HEK293 (cell line): ENCODE data around the gene ZSWIM6.

Experiments used
- CTCF ChIA-PET: fragments of 350-600 bp; formaldehyde crosslinking; extraction: SDS; loops from one replicate; lab custom pipeline; 2021; ENCODE audit warnings: antibody characterized with exemption; lab: Yijun Ruan, JAX
- POLR2A ChIA-PET: fragments of 300-600 bp; formaldehyde crosslinking; extraction: SDS; loops from one replicate; lab custom pipeline; 2020; ENCODE audit warnings: antibody characterized with exemption, inconsistent platforms; lab: Yijun Ruan, JAX
- H3K27ac ChIP-seq: fragments of 200-500 bp; sonication (Bioruptor generic); 2 replicates; pipeline ENCODE4 v1.5.1; 2014; ENCODE audit warnings: low read depth, low read length, control low read depth, inconsistent platforms; ENCODE audit errors: extremely low read depth
- H3K36me3 ChIP-seq, 2 experiments: fragments of 200-500 bp in 1 of 2; sonication (Bioruptor generic) in 1 of 2; 1 replicate in 1 of 2; 2 replicates in 1 of 2; pipeline ENCODE4 v1.5.1; 2014 to 2017; ENCODE audit warnings: inconsistent platforms in 2 of 2, low read length in 2 of 2; ENCODE audit not compliant: control insufficient read depth in 2 of 2, insufficient read depth in 1 of 2
- H3K4me1 ChIP-seq: fragments of 200-500 bp; sonication (Bioruptor generic); 2 replicates; pipeline ENCODE4 v1.5.1; 2014; ENCODE audit warnings: mild to moderate bottlenecking, low read length, inconsistent platforms; ENCODE audit not compliant: control insufficient read depth, insufficient read depth
- H3K4me3 ChIP-seq: 2 replicates; pipeline ENCODE4 v1.5.1; 2011; ENCODE audit warnings: low read depth, mild to moderate bottlenecking, control low read depth, low read length, moderate library complexity
- H3K9me3 ChIP-seq: fragments of 200-500 bp; sonication (Bioruptor generic); 2 replicates; pipeline ENCODE4 v1.5.1; 2014; ENCODE audit warnings: low read depth, low read length, inconsistent platforms; ENCODE audit not compliant: control insufficient read depth, insufficient read depth
- GLI4 ChIP-seq: fragments of 450-650 bp; formaldehyde crosslinking; IDR thresholded peaks from 2 replicates; pipeline ENCODE4 v1.5.1; 2016; ENCODE audit warnings: missing biosample characterization, missing genetic modification characterization
- HIC1 ChIP-seq: fragments of 450-650 bp; formaldehyde crosslinking; IDR thresholded peaks from 2 replicates; pipeline ENCODE4 v1.5.1; 2016; ENCODE audit warnings: missing biosample characterization, missing genetic modification characterization
- PRDM6 ChIP-seq: fragments of 450-650 bp; formaldehyde crosslinking; IDR thresholded peaks from 2 replicates; pipeline ENCODE4 v1.5.1; 2017; ENCODE audit warnings: missing biosample characterization, missing genetic modification characterization
- TRIM28 ChIP-seq: IDR thresholded peaks from 2 replicates; pipeline ENCODE4 v1.6.1; 2011; ENCODE audit warnings: low read length, control low read depth, borderline replicate concordance
- YY1 ChIP-seq: fragments of 450-650 bp; formaldehyde crosslinking; IDR thresholded peaks from 2 replicates; pipeline ENCODE4 v1.5.1; 2018; ENCODE audit warnings: missing biosample characterization, missing genetic modification characterization
- ZBTB21 ChIP-seq: fragments of 450-650 bp; formaldehyde crosslinking; IDR thresholded peaks from 2 replicates; pipeline ENCODE4 v1.5.1; 2017; ENCODE audit warnings: missing biosample characterization, missing genetic modification characterization
- ZBTB8A ChIP-seq: fragments of 450-650 bp; formaldehyde crosslinking; IDR thresholded peaks from 2 replicates; pipeline ENCODE4 v1.5.1; 2016; ENCODE audit warnings: missing biosample characterization, missing genetic modification characterization
- ZNF114 ChIP-seq: fragments of 450-650 bp; formaldehyde crosslinking; IDR thresholded peaks from 2 replicates; pipeline ENCODE4 v1.5.0; 2017; ENCODE audit warnings: missing biosample characterization, missing genetic modification characterization
- ZNF133 ChIP-seq: fragments of 450-650 bp; formaldehyde crosslinking; IDR thresholded peaks from 2 replicates; pipeline ENCODE4 v1.5.1; 2016; ENCODE audit warnings: missing biosample characterization, missing genetic modification characterization
- ZNF140 ChIP-seq: fragments of 450-650 bp; formaldehyde crosslinking; IDR thresholded peaks from 2 replicates; pipeline ENCODE4 v1.5.1; 2016; ENCODE audit warnings: missing biosample characterization, missing genetic modification characterization
- ZNF175 ChIP-seq: fragments of 450-650 bp; formaldehyde crosslinking; IDR thresholded peaks from 2 replicates; pipeline ENCODE4 v1.5.1; 2016; ENCODE audit warnings: missing biosample characterization, missing genetic modification characterization
- ZNF274 ChIP-seq, 2 experiments: fragments of 200-500 bp in 1 of 2; fragments of 450-650 bp in 1 of 2; sonication (Bioruptor generic) in 1 of 2; formaldehyde crosslinking in 1 of 2; IDR thresholded peaks; 2 replicates each; pipeline versions ENCODE4 v1.5.1 to v1.6.1; 2014 to 2016; ENCODE audit warnings: borderline replicate concordance in 1 of 2, inconsistent platforms in 1 of 2, low read length in 1 of 2, missing biosample characterization in 1 of 2, missing genetic modification characterization in 1 of 2
- ZNF280C ChIP-seq: fragments of 450-650 bp; formaldehyde crosslinking; IDR thresholded peaks from 2 replicates; pipeline ENCODE4 v1.5.1; 2016; ENCODE audit warnings: missing biosample characterization, missing genetic modification characterization
- ZNF302 ChIP-seq: fragments of 450-650 bp; formaldehyde crosslinking; IDR thresholded peaks from 2 replicates; pipeline ENCODE4 v1.5.1; 2016; ENCODE audit warnings: missing biosample characterization, missing genetic modification characterization, low read depth
- ZNF354C ChIP-seq: fragments of 450-650 bp; formaldehyde crosslinking; IDR thresholded peaks from 2 replicates; pipeline ENCODE4 v1.5.1; 2016; ENCODE audit warnings: missing biosample characterization, missing genetic modification characterization, low read depth, borderline replicate concordance
- ZNF366 ChIP-seq: fragments of 450-650 bp; formaldehyde crosslinking; conservative IDR thresholded peaks from 2 replicates; pipeline ENCODE4 v1.5.1; 2016; ENCODE audit warnings: missing biosample characterization, missing genetic modification characterization
- ZNF404 ChIP-seq: fragments of 450-650 bp; formaldehyde crosslinking; IDR thresholded peaks from 2 replicates; pipeline ENCODE4 v1.5.1; 2017; ENCODE audit warnings: missing biosample characterization, missing genetic modification characterization
- ZNF521 ChIP-seq: fragments of 450-650 bp; formaldehyde crosslinking; IDR thresholded peaks from 2 replicates; pipeline ENCODE4 v1.5.1; 2017; ENCODE audit warnings: missing biosample characterization, mild to moderate bottlenecking, missing genetic modification characterization
- ZNF610 ChIP-seq: fragments of 450-650 bp; formaldehyde crosslinking; IDR thresholded peaks from 2 replicates; pipeline ENCODE4 v1.5.1; 2016; ENCODE audit warnings: missing biosample characterization, missing genetic modification characterization, borderline replicate concordance
- ZNF658 ChIP-seq: fragments of 450-650 bp; formaldehyde crosslinking; IDR thresholded peaks from 2 replicates; pipeline ENCODE4; 2016; ENCODE audit warnings: missing biosample characterization, missing genetic modification characterization
- ZNF792 ChIP-seq: fragments of 450-650 bp; formaldehyde crosslinking; IDR thresholded peaks from 2 replicates; pipeline ENCODE4 v1.5.1; 2016; ENCODE audit warnings: missing biosample characterization, missing genetic modification characterization
- ZNF843 ChIP-seq: fragments of 450-650 bp; formaldehyde crosslinking; IDR thresholded peaks from 2 replicates; pipeline ENCODE4 v1.5.1; 2016; ENCODE audit warnings: missing biosample characterization, missing genetic modification characterization

Gene ZSWIM6

DNA sequence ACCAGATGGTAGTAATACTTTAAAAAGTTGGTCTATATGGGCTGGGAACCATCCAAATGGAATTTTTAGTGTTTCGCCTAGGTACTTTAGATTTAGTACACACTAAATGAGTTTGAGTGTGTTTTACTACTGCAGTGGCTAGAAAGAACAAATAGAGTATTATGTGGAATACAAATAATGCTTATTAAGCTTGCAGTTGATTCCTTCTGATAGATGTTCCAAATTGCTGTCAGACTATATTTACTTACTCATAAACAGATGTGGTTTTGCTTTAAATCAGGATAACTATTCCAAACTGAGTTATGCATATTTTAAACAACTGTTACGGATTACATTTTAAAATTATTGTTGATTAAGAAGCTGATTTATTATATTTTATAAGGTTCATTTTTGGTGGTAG lies 103.3 kb downstream of the ZSWIM6 start:
- Histone ChIP-seq H3K36me3 (no peaks in the 10 kb centered on the region), H3K27ac (no peak overlapping the region), H3K4me1 (no peaks in the 10 kb centered on the region; the same call in 1 of the 2 replicates), H3K4me3 (no peak overlapping the region), H3K9me3 (no peaks in the 10 kb centered on the region)
- CTCF ChIA-PET, result interaction anchor here (1.1 kb wide), 1 partner anchor 222 kb away, joined by 3 read pairs; no protein-coding TSS in a partner anchor
- POLR2A ChIA-PET, result no interaction called here
- peak; percentile 26; the same call in 1 of the 2 replicates for TF ChIP-seq PRDM6
- TF ChIP-seq ZBTB21 (tag by site-specific recombination), result no peak

DNA sequence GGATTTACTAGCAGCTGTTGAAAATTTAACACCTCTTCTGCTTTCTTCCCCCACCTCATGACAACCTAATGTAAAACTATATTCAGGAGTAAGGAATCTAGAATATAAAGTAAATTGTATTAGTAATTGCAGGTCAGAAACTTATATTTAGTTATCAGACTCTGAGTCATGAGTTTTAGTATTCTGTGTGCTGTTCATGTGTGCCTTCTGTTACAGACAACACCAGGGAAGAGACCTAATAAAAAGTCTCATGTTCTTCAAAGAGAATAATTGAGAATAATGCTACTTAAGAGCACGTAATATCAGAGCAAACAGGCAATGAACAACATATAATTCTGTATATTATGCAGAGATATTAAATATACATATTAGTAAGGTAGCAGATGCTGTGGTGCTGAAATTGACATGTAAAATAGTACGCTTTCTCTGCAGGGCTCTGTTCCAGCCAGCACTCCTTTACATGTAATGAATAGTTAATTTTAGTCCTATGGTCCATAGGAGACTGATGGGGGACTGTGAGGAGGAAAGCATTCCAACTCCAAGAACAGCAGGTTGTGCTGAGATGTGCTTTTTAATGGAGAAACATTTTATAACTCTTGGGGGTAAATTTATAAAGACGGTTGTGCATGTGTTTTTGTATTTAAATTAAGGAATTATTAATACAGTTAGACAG lies 106.4 kb downstream of the ZSWIM6 start:
- ChIA-PET POLR2A (no interaction called here), CTCF (no interaction called here)
- TF ChIP-seq HIC1 (tag by site-specific recombination) (no peak), ZNF133 (no peak), ZNF175 (no peak), ZNF302 (tag by site-specific recombination) (no peak), ZBTB8A (tag by site-specific recombination) (no peak), ZNF521 (tag by site-specific recombination) (no peak), YY1 (tag by site-specific recombination) (no peak), GLI4 (tag by site-specific recombination) (no peak), ZNF610 (no peak), ZNF404 (no peak), ZNF354C (tag by site-specific recombination) (no peak), ZNF366 (tag by site-specific recombination) (no peak), ZNF658 (tag by site-specific recombination) (no peak), TRIM28 (no peak), ZNF792 (tag by site-specific recombination) (no peak), ZNF274 (IDR thresholded peaks at IDR 0.05; ENCODE audit: low read length) (no peak), ZNF274 (tag by site-specific recombination; IDR thresholded peaks at IDR 0.05; ENCODE audit: borderline replicate concordance) (no peak), ZNF843 (tag by site-specific recombination) (no peak), ZNF140 (tag by site-specific recombination) (no peak), ZNF280C (tag by site-specific recombination) (no peak), ZNF114 (tag by site-specific recombination) (no peak)
- Histone ChIP-seq H3K27ac (no peak overlapping the region), H3K4me3 (no peak overlapping the region), H3K36me3 (no peaks in the 10 kb centered on the region), H3K4me1 (no peaks in the 10 kb centered on the region), H3K9me3 (no peaks in the 10 kb centered on the region)
